Epidermal melanocyte (primary cell): ENCODE results near the gene TM7SF2.
A peak's percentile ranks its signal among the peaks of the same experiment; 100 is the strongest.

Experiments used
- DNase-seq: peaks from one replicate; pipeline ENCODE4 v3.0.0; 2011; ENCODE audit warnings: low spot score; ENCODE audit not compliant: insufficient read length

TM7SF2 gene

DNA sequence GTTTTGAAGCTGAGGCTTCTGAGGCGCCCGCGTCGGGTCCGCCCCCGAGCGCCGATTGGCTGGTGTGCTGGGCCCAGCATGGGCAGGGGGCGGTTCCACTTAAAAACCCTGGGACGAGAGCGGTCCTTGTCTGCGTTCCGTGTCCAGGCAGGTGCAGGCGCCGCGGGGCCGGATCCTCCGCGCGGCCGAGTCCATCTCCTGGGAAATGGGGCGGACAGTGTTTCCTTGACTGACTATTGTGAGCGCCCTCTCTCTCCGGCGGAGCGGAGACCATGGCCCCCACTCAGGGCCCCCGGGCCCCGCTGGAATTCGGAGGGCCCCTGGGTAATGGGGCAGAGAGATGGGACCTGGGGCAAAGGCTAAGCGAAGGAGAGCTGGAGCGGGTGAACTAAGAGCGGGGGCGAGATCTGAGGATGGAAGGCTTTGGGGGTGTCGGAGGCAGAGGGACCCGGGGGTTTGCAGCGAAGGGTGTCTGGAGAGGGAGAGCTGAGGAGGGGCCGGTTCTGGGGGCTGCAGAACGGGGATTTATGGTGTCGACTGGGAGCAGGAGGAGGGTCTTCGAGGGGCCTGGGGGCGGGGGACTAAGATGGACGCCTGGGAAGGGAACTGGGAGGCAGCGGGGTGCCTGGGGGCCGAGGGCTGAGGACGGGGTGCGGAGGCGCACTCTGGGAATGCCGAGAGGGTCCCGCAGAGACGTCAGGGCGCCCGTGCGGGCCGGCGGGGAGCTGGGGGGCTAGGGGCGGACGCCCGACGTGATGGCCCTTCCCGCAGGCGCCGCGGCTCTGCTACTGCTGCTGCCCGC is at the start of gene TM7SF2:
TM7SF2 (plus strand) TSS at position 129 of the 802 bp plus-strand sequence; CDS start at position 273, 144 bp downstream.
- peak; percentile 98 for DNase-seq

GRCh38 chr11:65063532-65063931 is 48.1 kb upstream of the TM7SF2 start:
- no peak for DNase-seq

- DNase-seq = no peak
These were observed 46.8 kb upstream of the TM7SF2 start for GRCh38 chr11:65064847-65065240.

GRCh38 chr11:65065851-65066250 is 45.8 kb upstream of the TM7SF2 start:
- DNase-seq = no peak

GRCh38 chr11:65066315-65066714 is 45.4 kb upstream of the TM7SF2 start:
- DNase-seq = no peak

- DNase-seq = no peak
These were observed 44.8 kb upstream of the TM7SF2 start for GRCh38 chr11:65066805-65067291.

GRCh38 chr11:65067446-65067845 is 44.2 kb upstream of the TM7SF2 start:
- no peak for DNase-seq

GRCh38 chr11:65069217-65069616 is 42.5 kb upstream of the TM7SF2 start:
- no peak for DNase-seq

GRCh38 chr11:65071907-65072630 is 39.6 kb upstream of the TM7SF2 start:
- DNase-seq = no peak

- DNase-seq = no peak
These were observed 39.1 kb upstream of the TM7SF2 start for GRCh38 chr11:65072631-65072966.

DNA sequence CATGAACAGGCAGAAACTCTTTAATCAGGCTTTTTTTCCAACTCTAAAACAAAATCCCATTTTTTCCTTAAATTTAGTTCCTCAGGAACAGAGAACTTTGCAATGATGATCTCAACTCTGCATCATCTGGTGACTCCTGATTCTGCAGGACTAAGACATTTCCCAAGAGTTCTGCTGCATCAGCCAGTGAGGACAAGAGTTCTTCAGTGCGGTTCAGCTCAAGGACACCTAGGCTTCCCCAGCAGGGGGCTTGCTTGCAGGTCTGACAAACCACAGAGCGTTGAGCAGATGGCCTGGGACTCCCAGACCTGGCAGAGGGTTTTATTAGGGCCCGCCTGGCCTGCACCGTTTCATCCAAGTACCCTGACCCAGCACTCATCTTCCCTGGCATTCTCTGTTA is 34.2 kb upstream of the TM7SF2 start:
- no peak for DNase-seq

DNA sequence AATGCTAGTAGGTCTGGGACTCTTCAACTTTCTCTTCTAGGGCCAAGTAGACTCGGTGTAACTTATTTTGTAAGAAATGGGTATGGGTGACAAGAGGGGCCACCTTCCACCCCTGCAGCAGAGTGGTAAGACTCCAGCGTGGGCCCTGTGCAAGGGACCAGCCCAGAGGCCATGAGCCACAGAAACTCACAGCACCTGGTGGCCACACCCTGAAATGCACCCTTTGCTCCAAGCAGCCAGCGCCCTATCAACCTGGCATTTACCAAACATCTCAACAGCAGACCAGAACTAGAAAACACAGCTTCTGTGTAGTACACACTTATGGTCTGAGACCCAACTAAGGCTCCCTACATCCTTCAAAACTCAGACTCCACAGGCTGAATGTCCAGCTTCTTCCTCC is 33.5 kb upstream of the TM7SF2 start:
- DNase-seq = no peak

DNA sequence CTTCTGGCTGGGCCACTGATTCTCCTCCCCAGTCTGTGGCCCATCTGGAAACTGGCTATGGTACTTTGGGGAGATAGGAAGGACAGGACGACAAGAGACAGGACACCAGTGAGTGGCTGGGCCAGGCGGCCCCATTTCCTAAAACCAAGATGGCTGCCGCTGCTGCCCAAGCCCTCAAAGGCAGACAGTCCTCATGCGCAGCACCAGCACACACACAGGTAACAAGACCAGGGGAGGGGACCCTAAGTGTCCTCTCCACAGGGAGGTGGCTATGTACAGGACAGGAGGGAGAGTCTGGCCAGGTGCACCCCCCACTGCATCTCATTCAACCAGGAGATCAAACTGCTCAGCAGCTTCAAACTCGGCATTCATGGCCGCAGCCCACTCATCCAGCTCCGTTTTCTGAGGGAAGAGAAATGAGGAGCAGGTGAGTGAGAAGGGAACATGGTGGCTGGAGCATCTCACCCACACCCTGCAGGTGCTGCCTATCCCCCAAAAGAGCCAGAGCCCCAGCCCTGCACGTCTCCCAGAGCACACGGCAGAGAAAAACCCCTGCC is 32.8 kb upstream of the TM7SF2 start:
- no peak for DNase-seq

- DNase-seq = no peak
These were observed 28.4 kb upstream of the TM7SF2 start for GRCh38 chr11:65083134-65083833.

GRCh38 chr11:65083834-65084597 is 27.7 kb upstream of the TM7SF2 start, which contains the start of the genes CDCA5 and ZFPL1:
Gene CDCA5 (minus strand): TSS chr11:65084040. CDS start chr11:65083978, 62 bp downstream.
Gene ZFPL1 (plus strand): TSS chr11:65084222. CDS start chr11:65084699, 477 bp downstream.
- peak; percentile 98 for DNase-seq

- DNase-seq = no peak
These were observed 26.9 kb upstream of the TM7SF2 start for GRCh38 chr11:65084598-65085375.

- no peak for DNase-seq
These were observed 26.2 kb upstream of the TM7SF2 start for GRCh38 chr11:65085446-65085845.

- DNase-seq = no peak
These were observed 24.9 kb upstream of the TM7SF2 start for GRCh38 chr11:65086809-65087208.

DNA sequence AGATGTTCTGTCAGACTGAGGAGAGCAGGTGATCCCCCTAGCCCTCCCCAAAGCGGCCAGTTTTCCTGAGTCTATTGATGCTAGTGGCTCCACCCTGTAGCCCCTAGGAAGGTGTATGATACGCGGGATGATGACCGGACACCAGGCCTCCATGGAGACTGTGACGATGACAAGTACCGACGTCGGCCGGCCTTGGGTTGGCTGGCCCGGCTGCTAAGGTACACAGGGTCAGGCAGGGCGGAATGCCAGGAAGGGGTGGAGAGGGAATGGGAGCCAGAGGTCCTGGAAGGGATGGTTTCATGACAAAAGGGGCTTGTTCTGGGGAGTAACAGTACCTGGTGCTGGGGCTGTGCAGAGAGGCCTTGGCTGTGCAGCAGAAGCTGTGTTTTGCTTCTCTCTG is 24.5 kb upstream of the TM7SF2 start:
- no peak for DNase-seq

- no peak for DNase-seq
These were observed 23.8 kb upstream of the TM7SF2 start for GRCh38 chr11:65087827-65088226.
